ENCODE data around the gene GPD2.

Gene GPD2

GRCh38 chr2:156565066-156565710, 129.0 kb downstream of the GPD2 start:
- TF ChIP-seq, protein P1, sequence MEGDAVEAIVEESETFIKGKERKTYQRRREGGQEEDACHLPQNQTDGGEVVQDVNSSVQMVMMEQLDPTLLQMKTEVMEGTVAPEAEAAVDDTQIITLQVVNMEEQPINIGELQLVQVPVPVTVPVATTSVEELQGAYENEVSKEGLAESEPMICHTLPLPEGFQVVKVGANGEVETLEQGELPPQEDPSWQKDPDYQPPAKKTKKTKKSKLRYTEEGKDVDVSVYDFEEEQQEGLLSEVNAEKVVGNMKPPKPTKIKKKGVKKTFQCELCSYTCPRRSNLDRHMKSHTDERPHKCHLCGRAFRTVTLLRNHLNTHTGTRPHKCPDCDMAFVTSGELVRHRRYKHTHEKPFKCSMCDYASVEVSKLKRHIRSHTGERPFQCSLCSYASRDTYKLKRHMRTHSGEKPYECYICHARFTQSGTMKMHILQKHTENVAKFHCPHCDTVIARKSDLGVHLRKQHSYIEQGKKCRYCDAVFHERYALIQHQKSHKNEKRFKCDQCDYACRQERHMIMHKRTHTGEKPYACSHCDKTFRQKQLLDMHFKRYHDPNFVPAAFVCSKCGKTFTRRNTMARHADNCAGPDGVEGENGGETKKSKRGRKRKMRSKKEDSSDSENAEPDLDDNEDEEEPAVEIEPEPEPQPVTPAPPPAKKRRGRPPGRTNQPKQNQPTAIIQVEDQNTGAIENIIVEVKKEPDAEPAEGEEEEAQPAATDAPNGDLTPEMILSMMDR (IDR thresholded peaks at IDR 0.05), result no peak

DNA sequence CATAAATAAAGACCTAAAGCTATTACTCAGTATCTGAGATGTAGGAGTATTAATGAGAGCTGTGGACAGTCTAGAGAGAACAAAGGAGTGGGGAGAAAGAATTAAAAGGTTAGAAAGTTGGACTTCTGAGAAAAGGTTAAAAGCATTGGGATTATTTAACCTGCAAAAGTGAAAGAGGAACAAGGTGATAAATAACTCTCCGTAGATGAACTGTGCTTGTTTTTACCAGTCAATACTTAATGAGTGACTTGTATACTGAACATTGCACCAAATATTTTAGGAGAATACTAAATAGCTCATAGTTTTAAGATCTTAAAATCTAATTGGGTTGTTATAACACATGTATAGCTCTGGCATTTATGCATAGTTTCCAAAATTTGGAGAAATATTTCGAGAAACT, 137.5 kb downstream of the GPD2 start:
- TF ChIP-seq, protein P1 (IDR thresholded peaks at IDR 0.05), result no peak

DNA sequence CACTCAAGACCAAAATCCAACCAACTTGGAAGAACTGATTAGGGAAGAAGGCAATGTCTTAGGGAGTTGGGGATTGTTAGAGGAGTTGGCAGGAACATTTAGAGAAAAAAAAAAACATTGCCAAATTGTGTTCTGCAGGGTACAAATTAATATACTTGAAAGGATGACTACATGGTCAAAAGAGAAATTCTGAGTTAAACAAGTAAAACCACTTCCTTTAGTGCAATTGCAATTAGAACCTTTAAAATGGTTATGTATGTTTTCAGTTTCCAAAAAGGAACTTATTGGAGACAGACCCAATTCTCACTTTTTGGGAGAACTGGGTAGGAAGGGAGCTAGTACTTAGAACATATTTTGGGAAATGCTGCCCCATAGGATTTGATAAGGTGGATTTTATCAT, 137.9 kb downstream of the GPD2 start:
- TF ChIP-seq, protein P1 (IDR thresholded peaks at IDR 0.05), result no peak

- TF ChIP-seq, protein P1 (IDR thresholded peaks at IDR 0.05), result no peak
Measured at GRCh38 chr2:156576005-156576404, 139.8 kb downstream of the GPD2 start.

GRCh38 chr2:156580501-156580900, 144.3 kb downstream of the GPD2 start:
- TF ChIP-seq, protein P1 (IDR thresholded peaks at IDR 0.05), result no peak

DNA sequence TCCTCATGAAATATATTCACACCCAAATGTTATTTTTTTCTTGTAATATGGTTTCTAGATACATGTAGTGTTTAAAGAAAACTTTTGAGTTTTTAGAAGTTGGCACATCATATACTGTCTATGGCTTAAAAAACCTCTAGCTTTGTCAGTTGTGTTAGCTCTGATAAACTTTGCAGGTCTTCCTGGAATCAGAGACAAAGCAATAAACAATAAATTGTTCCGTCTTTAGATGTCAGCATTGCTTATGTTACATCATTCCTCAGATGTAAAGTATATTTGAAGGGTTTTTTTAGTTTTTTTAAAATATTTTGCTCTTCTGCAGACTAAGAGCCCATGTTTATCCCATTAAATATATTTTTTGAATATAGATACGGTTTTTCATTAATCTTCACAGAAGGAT, 145.1 kb downstream of the GPD2 start:
- TF ChIP-seq, protein P1 (IDR thresholded peaks at IDR 0.05), result no peak

DNA sequence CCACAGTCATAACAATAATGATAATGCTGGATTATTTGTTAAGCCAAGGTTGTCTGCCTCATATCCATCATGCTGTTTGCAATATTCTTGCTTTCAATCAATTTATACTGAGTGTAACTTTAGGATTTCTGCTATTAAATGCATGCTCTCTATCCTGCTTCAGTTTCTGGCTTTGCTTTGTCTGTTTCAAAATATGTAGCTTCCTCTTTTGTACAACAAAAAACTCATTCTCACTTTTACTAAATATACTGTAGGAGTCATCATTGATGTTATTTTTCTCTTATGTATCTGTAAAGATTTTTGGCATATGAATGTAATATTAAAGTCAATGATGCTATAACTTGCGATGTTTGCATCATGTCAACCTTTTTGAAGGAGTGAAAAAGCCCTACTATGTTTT, 149.3 kb downstream of the GPD2 start:
- TF ChIP-seq, protein P1 (IDR thresholded peaks at IDR 0.05), result no peak

DNA sequence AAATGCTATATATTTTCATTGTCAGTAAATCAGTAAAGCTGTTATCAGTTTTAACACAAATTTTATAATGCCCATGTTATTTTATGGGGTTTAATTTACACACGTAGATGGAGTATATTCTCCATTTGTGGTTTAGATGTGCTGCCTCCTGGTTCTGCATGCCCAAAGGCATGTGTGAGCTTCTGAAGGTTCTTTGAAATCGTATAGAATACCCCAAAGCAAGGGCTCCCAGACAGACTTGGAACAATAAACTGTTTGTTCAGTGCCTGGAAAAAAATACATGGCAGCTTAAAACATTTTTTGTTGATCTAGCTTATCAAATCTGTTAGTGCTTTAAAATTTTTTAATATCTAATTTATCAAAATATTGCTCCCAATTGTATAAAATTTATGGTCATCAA, 150.4 kb downstream of the GPD2 start:
- TF ChIP-seq, protein P1 (IDR thresholded peaks at IDR 0.05), result no peak
